HG03571 (cell line): Measurements from ENCODE around the gene DTNA.
"Not testable (repeated sequence)": the region's sequence is repeated elsewhere in the genome, so short reads cannot be mapped to it uniquely, and the experiment has no call there.

Experiments used
- ATAC-seq: cut with Tn5 transposase; IDR thresholded peaks from one replicate; pipeline ENCODE4 v1.9.1; 2021; ENCODE audit not compliant: unreplicated experiment

Gene DTNA

DNA sequence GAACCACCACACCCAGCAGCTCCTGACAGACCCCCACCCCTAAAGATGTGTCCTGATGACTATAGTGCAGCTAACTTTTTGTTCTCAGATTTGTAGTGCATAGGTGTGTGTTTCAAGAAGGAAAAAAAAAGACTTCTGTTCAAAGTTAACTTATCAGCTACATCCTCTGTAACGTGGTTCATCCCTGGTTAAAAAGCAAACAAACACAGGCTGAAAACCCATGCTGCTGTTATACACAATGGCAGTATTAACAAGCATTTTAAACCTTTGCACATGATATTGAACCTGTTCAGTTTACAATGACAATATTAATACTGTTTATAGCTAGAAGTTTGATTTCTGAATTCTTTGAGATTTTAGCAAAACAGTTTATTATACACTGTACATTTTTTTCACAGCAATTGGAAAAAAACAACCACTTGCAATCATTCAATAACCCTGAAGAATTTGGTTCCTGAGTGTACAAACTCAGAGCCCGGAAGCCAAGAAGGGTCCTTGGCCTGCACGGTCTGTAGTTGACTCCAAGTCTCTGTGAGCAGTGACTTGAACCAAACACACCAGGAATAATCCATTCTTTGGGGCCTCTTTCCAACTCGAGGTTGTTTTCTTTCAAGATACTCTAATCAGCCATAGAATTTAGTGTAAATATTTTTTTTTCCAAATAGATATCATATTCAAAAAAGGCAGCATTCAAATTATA, 177.9 kb downstream of the DTNA start:
- no peak for ATAC-seq

DNA sequence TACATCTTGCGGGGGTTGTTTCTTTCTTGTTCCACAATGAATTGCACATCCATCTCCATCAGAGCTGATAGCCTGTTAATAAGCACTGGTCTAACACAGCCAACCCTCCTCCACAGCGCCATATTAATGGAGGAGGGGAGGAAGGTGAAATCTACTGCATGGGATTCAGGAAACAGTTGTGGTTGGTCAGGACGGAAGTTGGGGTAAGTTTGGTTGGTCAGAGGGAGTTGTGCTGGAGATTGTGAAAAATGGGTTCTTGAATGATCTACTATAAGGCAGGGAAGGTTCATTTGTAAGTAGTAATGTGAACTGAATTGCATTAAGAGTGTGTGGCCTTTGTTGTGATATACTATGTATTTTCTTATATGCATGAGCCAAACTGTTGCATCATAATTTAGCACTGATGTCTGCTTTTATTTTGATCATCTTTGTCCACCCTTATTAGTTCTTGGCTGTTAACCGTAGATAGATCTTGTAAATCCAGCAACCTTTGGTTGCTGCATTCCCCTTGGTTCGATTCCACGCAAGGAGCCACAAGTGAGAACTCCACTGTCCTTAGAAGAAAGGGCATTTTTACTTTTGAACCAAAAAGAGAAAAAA, 180.5 kb downstream of the DTNA start:
- no peak for ATAC-seq

DNA sequence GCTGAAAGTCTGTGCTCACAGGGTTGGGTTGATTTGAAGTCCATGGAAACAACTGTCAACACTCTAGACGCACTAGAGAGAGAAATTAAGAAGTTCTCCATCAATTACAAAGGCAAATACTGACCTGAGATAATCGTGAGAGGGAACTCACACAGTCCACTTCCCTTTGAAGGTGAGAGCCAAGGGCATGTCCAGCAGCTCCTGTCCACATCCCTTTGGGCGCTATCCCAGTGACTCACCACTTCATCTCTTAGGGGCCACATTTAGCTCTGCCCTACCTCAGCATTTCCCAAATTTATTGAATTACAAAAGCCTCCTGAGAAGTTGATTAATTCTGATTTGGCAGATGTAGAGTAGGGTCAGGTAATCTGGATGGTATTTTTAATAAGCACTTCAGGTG, 182.3 kb downstream of the DTNA start:
- no peak for ATAC-seq

DNA sequence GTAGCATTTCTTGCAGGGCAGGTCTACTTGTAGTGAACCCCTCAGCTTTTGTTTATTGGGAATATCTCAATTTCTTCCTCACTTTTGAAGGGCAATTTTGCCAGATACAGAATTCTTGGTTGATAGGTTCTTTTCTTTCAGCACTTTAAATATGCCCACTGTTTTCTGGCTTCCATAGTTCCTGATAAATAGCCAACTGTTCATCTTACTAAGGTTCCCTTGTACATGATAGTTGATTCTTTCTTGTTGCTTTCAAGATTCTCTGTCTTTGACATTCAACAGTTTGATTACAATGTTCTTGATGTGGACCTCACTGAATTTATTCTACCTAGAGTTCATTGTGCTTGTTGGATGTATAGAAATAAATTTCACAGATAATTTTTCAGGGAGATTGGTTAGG, 183.1 kb downstream of the DTNA start:
- no peak for ATAC-seq

DNA sequence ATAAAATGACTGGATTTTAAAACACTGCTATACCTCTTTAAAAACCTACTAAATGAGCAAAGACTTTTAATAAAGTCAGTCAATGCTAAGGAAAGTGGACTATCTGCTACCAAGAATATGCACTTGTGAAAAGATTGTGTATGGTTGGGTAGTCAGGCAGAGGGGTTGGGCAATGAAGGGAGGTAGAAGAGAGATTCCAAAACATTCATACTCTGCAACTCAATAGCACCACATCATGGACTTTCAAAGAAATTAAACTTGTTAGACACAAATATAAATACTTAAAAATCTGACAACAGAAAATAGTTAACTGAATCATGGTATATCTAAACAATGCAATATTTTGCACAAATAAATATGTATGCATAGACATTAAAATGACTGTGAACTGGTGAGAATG, 191.2 kb downstream of the DTNA start:
- no peak for ATAC-seq

DNA sequence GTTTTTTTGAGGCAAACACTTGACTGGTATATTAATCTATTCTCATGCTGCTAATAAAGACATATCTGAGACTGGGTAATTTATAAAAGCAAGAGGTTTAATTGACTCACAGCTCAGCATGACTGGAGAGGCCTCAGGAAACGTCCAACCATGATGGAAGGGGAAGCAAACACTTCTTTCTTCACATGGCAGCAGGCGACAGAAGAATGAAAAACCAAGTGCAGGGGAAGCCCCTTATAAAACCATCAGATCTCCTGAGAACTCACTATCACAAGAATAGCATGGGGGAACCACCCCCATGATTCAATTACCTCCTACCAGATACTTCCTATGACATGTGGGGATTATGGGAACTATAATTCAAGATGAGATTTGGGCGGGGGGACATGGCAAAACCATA, 194.9 kb downstream of the DTNA start:
- ATAC-seq, result no peak

DNA sequence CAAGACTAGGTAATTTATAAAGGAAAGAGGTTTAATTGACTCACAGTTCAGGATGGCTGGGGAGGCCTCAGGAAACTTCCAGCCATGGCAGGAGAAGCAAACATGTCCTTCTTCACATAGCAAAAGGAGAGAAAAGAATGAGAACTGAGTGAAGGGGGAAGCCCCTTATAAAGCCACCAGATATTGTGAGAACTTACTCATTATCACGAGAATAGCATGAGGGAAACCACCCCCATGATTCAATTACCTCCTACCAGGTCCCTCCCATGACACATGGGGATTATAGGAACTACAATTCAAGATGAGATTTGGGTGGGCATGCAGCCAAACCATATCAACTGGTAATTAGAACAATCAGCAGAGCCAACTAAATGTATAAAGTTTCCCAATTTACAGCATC, 196.9 kb downstream of the DTNA start:
- not testable (repeated sequence) for ATAC-seq

DNA sequence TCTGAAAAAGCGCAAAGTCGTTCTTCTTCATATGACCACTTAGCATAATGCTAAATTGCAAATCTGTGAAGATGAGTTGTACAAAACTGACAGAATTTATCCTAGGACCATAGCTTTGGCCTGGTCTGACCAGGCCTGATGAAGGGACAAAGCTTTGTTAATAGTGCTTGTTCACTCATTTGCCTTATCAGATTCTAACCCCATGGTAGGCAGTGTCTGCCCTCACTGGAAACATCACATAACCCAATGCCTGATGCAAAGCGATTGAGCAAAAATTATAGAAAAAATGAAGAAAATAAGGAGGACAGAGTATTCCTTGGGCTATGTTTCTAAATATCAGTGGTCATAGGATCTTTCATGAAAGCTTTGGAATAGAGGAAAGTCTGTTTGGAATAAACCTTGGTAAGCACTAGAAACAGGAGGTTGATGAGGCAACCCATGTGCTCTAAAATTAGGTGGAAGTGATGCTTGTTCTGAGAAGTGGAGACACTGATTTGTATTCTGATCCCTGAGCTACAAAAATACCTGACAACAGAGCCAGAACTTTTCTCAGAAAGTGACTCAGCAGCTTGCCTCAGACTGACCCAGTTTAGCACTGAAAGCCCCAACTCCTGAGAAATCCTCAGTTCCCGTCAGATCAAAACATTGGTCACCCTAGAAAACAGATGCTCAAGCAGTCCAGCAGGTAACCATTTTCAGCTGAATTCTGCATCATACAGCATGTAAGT, 199.7 kb downstream of the DTNA start:
- ATAC-seq, result no peak

DNA sequence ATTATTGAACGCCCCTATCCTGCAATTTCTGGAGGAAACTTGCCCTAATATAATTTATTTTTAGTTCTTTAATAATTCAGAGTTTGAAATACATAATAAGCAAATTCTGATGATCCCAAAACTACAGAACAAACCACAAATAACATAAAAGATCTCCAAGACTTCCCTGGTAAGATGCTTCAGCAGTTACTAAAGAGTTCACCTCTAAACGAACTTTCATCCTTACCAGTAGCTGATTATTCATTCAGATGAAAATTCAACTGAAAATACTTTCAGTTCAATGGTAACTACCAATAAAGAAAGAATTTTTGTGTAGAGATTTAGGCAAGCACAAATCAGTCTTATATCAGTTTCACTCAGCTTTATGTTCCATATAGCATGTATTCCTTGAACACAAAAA, 201.0 kb downstream of the DTNA start:
- ATAC-seq, result no peak

DNA sequence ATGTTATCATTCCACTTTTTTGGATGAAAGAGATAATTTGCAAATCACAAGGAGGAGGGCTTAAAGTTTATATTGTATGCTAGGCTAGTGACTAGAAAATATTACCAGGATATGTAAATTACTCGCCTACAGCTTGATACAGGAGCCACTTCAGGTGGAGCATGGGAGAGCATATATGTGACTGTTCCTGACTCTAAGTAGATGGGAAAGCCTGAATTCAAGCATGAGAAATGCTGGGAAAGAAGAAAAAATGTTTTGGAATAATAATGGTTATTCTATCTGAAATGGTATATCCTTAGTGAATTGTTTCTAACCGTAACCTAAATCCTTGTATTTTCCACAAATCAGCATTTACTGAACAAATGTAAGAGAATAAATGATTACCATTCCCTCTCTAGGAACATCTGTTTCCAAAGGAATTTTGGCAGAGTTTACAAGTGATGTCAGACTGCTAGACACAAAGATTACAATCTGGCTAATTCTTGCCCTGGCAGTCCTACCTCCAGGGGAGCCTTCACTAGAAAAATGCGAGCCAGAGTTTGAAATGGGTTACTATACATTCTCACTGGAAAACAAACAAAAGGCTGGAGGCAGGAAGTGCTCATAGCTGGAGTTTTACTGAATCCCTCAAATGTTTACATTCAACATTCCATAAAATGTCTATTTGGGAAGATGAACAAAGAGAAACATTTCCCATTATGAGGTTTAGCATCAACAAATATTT, 201.7 kb downstream of the DTNA start:
- ATAC-seq, result no peak

DNA sequence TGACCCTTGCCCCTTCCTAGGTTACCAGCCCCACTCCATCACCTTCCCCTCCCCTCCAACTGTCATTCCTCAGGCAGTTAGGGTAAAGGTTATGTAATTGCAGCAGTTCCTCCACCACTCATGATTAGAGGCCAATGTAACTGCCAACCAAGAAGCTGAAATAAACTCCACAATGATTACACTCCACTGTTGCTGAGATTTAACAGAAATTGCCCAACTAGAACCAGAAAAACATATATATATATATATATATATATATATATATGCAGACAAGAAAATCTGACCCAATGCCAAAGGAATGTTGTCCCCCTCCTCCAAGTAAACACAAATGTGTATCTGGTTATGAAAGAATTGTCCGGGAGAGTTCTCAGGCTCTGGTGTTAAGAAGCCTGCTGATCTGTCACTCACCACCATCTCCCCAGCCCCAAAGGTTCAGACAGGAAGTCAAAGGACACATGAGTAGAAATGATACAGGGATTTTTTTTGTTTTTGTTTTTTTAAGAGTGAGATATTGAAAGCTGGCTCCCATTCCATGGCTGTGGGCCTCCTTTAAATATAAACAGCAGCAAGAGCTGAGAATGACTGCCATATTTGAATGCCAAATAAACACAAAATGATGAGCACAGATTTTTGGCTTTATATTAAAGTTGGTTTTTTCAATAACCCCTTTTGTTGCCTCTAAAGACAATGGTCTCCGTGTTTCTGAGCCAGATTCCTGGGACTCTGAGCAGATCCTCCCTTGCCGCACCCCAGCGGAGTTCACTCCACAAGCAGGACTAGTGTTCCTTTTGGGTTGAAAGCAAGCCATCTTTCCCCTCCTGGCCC, 204.0 kb downstream of the DTNA start:
- ATAC-seq, result no peak

DNA sequence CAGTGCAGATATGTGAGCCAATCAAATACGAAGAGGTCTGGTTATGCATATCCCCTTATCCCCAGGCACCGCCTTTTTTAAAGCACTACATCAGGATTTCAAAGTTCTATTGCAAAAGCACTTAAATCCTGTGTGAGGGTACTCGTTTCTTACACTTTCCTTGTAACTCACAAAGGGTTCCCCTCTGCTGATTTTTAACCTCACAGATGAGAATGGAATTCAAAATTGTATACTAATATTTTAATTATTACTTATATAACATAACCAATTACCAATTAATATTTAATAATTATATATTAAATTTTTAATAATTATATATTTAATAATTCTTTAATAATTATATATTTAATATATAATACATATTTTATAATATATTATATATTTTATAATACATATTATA, 204.9 kb downstream of the DTNA start:
- no peak for ATAC-seq

DNA sequence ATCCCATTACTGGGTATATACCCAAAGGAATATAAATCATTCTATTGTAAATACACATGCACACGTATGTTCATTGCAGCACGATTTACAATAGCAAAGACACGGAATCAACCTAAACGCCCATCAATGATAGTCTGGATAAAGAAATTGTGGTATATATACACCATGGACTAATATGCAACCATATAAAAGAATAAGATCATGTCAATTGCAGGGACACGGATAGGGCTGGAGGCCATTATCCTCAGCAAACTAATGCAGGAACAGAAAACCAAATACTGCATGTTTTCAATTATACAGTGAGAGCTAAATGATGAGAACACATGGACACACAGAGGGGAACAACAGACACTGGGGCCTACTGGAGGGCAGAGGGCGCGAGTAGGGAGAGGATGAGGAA, 206.4 kb downstream of the DTNA start:
- ATAC-seq, result not testable (repeated sequence)

DNA sequence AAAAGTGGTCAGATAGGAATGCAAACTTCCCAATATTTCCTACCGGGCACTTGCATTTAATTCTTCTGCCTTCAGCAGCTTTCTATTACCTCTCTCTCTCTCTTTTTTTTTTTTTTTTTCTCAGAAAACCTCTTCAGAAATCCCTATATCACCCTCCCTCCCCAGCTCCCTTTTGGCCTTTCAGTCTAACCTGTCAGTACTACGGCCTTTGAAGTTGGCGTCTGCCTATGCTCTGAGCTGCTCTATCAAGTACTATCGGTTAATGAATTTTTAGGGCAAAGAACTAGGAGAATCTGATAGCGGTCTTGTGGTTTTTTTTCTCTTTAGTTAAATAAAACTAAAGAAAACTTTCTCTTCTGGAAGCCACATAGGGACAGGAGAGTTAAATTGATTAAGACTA, 208.8 kb downstream of the DTNA start:
- ATAC-seq, result no peak

DNA sequence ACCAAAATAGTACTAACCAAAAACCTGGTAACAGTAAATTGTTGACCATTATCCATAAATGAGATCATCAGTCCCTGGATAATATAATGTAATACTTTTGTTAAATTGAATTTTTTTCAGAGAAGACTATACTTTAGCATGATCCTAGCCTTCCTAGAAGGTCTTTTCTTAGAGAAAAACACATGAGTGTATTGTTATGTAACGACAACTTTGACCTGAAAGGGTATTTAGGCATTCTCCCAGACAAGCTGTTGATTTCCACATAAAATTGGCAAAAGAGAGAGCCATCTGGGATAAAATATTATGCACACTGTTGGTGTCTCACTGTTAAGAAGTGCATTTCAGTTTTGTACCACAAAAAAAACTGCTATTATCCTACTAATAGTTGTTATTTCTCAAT, 211.1 kb downstream of the DTNA start:
- no peak for ATAC-seq

DNA sequence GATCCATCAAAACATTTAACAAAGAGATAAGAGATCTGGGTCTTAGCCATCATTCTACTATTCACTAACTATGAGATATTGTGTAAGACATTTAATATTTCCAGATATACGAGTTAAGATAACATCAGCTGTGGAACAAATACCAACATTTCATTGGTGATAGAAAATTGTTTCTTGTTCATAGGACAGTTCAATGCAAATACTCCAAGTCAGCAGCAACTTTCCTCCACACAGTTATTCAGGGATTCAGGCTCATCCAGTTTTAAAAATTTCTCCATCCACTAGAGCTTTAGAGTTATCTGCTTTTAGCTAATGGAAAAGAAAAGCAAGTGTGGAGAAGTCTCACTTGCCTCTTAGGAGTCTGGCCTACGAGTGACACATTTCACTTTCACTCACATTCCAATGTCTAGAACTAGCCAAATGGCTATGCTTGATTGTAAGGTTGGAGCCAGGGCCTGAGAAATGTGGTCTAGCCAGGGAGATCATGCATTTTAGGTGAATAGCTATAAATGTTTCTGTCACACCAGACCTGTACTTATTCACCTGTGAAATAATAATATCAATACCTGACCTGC, 211.8 kb downstream of the DTNA start:
- ATAC-seq, result no peak

DNA sequence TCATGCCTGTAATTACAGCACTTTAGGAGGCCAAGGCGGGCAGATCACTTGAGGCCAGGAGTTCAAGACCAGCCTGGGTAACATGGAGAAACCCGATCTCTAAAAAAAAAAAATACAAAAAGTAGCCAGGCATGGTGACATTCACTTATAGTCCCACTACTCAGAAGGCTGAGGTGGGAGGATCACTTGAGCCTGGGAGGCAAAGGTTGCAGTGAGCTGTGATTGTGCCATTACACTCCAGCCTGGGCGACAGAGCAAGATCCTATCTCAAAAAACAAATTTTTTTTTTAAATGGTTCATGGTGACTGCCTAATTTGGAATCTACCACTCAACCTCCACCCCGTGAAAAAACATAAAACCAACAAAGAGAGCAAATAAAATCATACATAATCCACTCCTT, 212.5 kb downstream of the DTNA start:
- ATAC-seq, result not testable (repeated sequence)

DNA sequence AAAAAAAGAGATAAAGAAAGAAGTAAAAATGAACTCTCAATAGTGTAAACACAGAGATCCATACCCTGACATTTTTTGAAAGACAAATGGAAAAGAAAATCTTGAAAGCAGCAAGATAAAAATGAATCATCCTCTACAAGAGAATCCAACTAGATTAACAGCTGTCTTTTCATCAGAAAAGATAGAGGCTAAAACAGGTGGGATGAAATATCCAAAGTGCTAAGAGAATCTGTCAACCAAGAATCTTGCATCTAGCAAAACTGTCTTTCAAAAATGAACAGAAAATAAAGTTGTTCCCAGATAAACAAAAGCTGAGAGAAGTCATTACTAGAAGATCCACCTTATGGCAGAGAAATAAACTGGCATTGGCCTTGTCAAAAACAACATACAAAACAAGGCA, 213.8 kb downstream of the DTNA start:
- ATAC-seq, result no peak

DNA sequence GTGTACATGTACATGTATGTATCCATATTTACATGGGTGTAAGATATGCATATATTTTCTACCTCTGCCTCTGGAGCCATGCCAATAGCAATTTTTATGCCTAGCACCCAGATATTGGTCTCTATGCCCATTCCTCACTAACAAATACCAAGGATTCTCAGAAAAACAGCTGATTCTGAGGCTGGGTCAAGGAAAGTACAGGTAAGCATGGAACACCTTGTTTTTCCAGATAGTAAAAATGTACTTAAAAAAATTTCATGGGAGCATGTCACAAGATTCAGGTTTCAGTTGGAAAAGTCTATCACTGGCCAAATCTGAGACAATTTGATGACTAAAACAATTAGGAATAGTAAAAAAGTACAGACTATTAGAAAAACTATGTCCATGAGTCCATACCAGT, 216.6 kb downstream of the DTNA start:
- no peak for ATAC-seq

DNA sequence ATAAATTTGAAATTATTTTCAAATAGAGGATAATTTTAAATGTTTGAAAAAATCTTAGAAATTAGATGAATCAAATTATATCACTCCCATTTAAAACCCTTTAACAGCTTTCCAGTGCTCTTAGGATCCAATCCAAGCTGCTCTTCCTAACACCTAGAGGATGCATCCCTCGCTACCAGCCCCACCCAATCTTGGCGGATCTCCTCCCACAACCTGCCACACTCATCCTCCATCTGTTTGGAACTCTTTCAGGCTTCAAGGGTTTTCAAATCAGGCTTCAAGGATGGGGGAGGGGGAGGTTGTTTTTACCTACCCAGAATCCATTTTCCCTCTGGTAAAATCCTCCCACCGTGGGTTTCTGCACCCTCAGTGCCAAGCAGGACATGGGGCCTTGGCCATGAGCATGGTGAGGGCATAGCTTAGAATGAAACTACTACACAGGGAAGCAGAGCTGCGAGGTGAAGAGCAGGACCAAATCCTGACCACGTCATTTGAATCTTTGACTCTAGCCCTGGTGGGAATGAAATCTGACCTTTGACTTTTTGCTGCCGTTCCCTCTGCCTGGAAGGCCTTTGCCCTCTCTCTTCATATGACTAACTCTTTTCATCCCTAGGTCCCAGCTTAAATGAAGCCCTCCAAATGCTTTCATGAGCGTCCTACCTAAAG, 218.1 kb downstream of the DTNA start:
- ATAC-seq, result no peak
